DND-41 (cell line): ENCODE measurements around the gene CALML3.

Experiments
- ATAC-seq: fragments of 200-7000 bp; cut with Tn5 transposase; 3 replicates; pipeline ENCODE4 v1.9.1; 2021; ENCODE audit warnings: low read depth; ENCODE audit not compliant: insufficient read depth
- DNase-seq: peaks from one replicate; pipeline ENCODE4 v3.0.0-alpha.2; 2020
- H2AFZ ChIP-seq: 2 replicates; pipeline ENCODE4 v1.6.0; 2012; ENCODE audit warnings: low read depth, low read length
- H3K27ac ChIP-seq: 2 replicates; pipeline ENCODE4 v1.5.1; 2012; ENCODE audit warnings: low read length, inconsistent platforms
- H3K27me3 ChIP-seq: fragments of 200-600 bp; sonication (generic); 2 replicates; pipeline ENCODE4 v1.6.0; 2012; ENCODE audit warnings: low read length, mild to moderate bottlenecking, inconsistent platforms; ENCODE audit not compliant: insufficient read depth, poor library complexity
- H3K36me3 ChIP-seq: 2 replicates; pipeline ENCODE4 v1.5.1; 2012; ENCODE audit warnings: low read length, inconsistent platforms; ENCODE audit not compliant: insufficient read depth
- H3K4me1 ChIP-seq: 2 replicates; pipeline ENCODE4 v1.5.1; 2012; ENCODE audit warnings: mild to moderate bottlenecking, low read length; ENCODE audit not compliant: insufficient read depth
- H3K4me2 ChIP-seq: 2 replicates; pipeline ENCODE4 v1.6.0; 2012; ENCODE audit warnings: mild to moderate bottlenecking, moderate library complexity, low read length, inconsistent platforms; ENCODE audit not compliant: insufficient read depth
- H3K4me3 ChIP-seq, 2 experiments: fragments of 200-600 bp in 1 of 2; shearing (Covaris generic) in 1 of 2; 2 replicates each; pipeline ENCODE4 v1.5.1; 2012 to 2016; ENCODE audit warnings: inconsistent platforms in 2 of 2, low read length in 2 of 2, mild to moderate bottlenecking in 2 of 2, low read depth in 1 of 2, moderate library complexity in 1 of 2
- H3K79me2 ChIP-seq: 2 replicates; pipeline ENCODE4 v1.6.0; 2012; ENCODE audit warnings: low read length, inconsistent platforms; ENCODE audit not compliant: insufficient read depth
- H3K9ac ChIP-seq: 2 replicates; pipeline ENCODE4 v1.6.0; 2012; ENCODE audit warnings: low read depth, mild to moderate bottlenecking, inconsistent platforms, low read length, moderate library complexity
- H3K9me3 ChIP-seq: 2 replicates; pipeline ENCODE4 v1.5.1; 2012; ENCODE audit warnings: low read length, moderate library complexity, mild to moderate bottlenecking, inconsistent platforms; ENCODE audit not compliant: insufficient read depth, severe bottlenecking
- H4K20me1 ChIP-seq: 2 replicates; pipeline ENCODE4 v1.6.0; 2012; ENCODE audit warnings: low read length; ENCODE audit not compliant: insufficient read depth
- CTCF ChIP-seq: IDR thresholded peaks from 2 replicates; pipeline ENCODE4 v1.5.1; 2012; ENCODE audit warnings: borderline replicate concordance, low read length, moderate library complexity, mild to moderate bottlenecking; ENCODE audit not compliant: poor library complexity, severe bottlenecking; ENCODE audit errors: extremely low read depth
- EZH2 ChIP-seq: IDR thresholded peaks from 3 replicates; pipeline ENCODE4 v1.6.1; 2012; ENCODE audit warnings: borderline replicate concordance, low read depth, mild to moderate bottlenecking, moderate library complexity, low read length, inconsistent platforms; ENCODE audit not compliant: severe bottlenecking

CALML3 gene

GRCh38 chr10:5503477-5503835 is 21.3 kb upstream of the CALML3 start:
- H3K4me2 ChIP-seq = no peak overlapping the region
- no peaks in the 10 kb centered on the region for H3K79me2 ChIP-seq
- H2AFZ ChIP-seq = no peak overlapping the region
- peaks cover 14% of the 10 kb centered on the region for H3K27me3 ChIP-seq
- ATAC-seq (no peak), DNase-seq (no peak)
- H3K9me3 ChIP-seq = no peaks in the 10 kb centered on the region
- H3K36me3 ChIP-seq = no peaks in the 10 kb centered on the region
- peaks cover 2% of the 10 kb centered on the region; the same call in 1 of the 2 replicates for H4K20me1 ChIP-seq
- no peak overlapping the region for H3K27ac ChIP-seq
- no peak overlapping the region for H3K9ac ChIP-seq
- H3K4me3 ChIP-seq = no peak overlapping the region
- H3K4me1 ChIP-seq = no peaks in the 10 kb centered on the region
- no peak for TF ChIP-seq CTCF
- no peak for TF ChIP-seq EZH2

GRCh38 chr10:5504146-5505072 is 20.4 kb upstream of the CALML3 start:
- TF ChIP-seq CTCF = no peak
- TF ChIP-seq EZH2 = no peak

GRCh38 chr10:5506246-5506645 is 18.5 kb upstream of the CALML3 start:
- ATAC-seq (no peak), DNase-seq (no peak)
- no peak for TF ChIP-seq EZH2
- no peak for TF ChIP-seq CTCF
- Histone ChIP-seq H3K27ac (no peak overlapping the region), H3K4me2 (no peak overlapping the region), H4K20me1 (no peaks in the 10 kb centered on the region), H3K4me3 (no peak overlapping the region), H3K79me2 (no peaks in the 10 kb centered on the region), H3K27me3 (peaks cover 10% of the 10 kb centered on the region), H2AFZ (no peak overlapping the region), H3K4me1 (no peaks in the 10 kb centered on the region), H3K36me3 (no peaks in the 10 kb centered on the region), H3K9ac (no peak overlapping the region), H3K9me3 (no peaks in the 10 kb centered on the region)

More at GRCh38 chr10:5504146-5505072, 20.4 kb upstream of the CALML3 start:
- no peaks in the 10 kb centered on the region for H3K36me3 ChIP-seq
- no peak for DNase-seq
- no peak overlapping the region for H3K27ac ChIP-seq
- no peak overlapping the region for H2AFZ ChIP-seq
- H4K20me1 ChIP-seq = peaks cover 2% of the 10 kb centered on the region; the same call in 1 of the 2 replicates
- H3K27me3 ChIP-seq = peaks cover 14% of the 10 kb centered on the region
- no peak overlapping the region for H3K4me2 ChIP-seq
- no peak overlapping the region for H3K4me3 ChIP-seq
- no peak overlapping the region for H3K9ac ChIP-seq
- H3K4me1 ChIP-seq = no peaks in the 10 kb centered on the region
- no peaks in the 10 kb centered on the region for H3K9me3 ChIP-seq
- ATAC-seq = no peak
- H3K79me2 ChIP-seq = no peaks in the 10 kb centered on the region
